22Rv1 (cell line): Measurements from ENCODE around the gene SLC15A3.

Source experiments
- ZFX ChIP-seq: fragments of 450-650 bp; IDR thresholded peaks from 2 replicates; pipeline ENCODE4 v1.6.1; 2017; ENCODE audit warnings: antibody characterized with exemption, borderline replicate concordance
- TF ChIP-seq, protein P1 (sequence below): fragments of 450-650 bp; IDR thresholded peaks from 2 replicates; pipeline ENCODE4 v1.5.1; 2017; ENCODE audit warnings: mild to moderate bottlenecking

DNA sequence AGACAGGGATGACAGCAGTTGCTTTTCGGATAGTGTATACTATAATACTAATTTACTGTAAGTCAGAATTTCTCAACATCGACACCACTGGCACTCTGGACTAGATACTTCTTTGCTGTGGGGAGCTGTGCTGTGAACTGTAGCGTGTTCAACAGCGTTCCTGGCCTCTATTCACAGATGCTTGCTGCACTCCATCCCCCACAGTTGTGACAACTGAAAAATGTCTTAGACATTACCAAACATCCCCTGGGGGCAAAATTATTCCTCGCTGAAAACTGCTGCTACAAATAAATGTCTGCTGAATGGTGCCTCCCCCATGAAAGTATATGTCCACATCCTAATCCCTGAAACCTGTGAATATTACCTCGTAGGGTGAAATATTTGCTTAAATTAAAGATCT is 7.5 kb upstream of the SLC15A3 start:
- TF ChIP-seq, protein P1, sequence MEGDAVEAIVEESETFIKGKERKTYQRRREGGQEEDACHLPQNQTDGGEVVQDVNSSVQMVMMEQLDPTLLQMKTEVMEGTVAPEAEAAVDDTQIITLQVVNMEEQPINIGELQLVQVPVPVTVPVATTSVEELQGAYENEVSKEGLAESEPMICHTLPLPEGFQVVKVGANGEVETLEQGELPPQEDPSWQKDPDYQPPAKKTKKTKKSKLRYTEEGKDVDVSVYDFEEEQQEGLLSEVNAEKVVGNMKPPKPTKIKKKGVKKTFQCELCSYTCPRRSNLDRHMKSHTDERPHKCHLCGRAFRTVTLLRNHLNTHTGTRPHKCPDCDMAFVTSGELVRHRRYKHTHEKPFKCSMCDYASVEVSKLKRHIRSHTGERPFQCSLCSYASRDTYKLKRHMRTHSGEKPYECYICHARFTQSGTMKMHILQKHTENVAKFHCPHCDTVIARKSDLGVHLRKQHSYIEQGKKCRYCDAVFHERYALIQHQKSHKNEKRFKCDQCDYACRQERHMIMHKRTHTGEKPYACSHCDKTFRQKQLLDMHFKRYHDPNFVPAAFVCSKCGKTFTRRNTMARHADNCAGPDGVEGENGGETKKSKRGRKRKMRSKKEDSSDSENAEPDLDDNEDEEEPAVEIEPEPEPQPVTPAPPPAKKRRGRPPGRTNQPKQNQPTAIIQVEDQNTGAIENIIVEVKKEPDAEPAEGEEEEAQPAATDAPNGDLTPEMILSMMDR, result no peak
- TF ChIP-seq ZFX, result no peak
